ENCODE measurements around the gene KLK12. TPM values are rescaled to one million over a fixed set of nuclear protein-coding genes. Genes with fewer than 3 reads are reported as not detected.

Gene KLK12
- total RNA-seq, 1 experiment from 2014 or later = not detected

- no peak overlapping the region for H3K4me2 ChIP-seq (ENCODE audit: insufficient read depth, insufficient read length, low read length)
- WGBS (ENCODE audit: extremely low coverage, insufficient read length, low lambda C conversion rate) = no CpG with 5 or more reads among the region's 11 CpGs
- no peak overlapping the region for H2BK15ac ChIP-seq (ENCODE audit: low read depth, low read length)
- H3K23me2 ChIP-seq (ENCODE audit: insufficient read length, low read depth, low read length, poor library complexity, severe bottlenecking) = peaks cover 6% of the 10 kb centered on the region
- no peaks in the 10 kb centered on the region for H3K4me1 ChIP-seq (ENCODE audit: insufficient read depth, low read length)
- no peaks in the 10 kb centered on the region for H3K79me2 ChIP-seq (ENCODE audit: insufficient read depth, low read length)
- H2AK5ac ChIP-seq (ENCODE audit: insufficient read length, low read length) = no peak overlapping the region
- H3K14ac ChIP-seq (ENCODE audit: insufficient read depth, low read length) = no peak overlapping the region
- no peak for TF ChIP-seq CTCF (conservative IDR thresholded peaks at IDR 0.05)
- H3T11ph ChIP-seq (ENCODE audit: low read length) = no peak overlapping the region
- H3K9ac ChIP-seq (ENCODE audit: extremely low read depth, insufficient read length, low read length) = no peak overlapping the region
- H4K8ac ChIP-seq (replicated peaks; ENCODE audit: insufficient read length, low read depth, low read length) = no peak overlapping the region
- no peak overlapping the region for H2BK12ac ChIP-seq (ENCODE audit: insufficient read length, low read depth, low read length)
- DNase-seq = no peak
- Mint-ChIP-seq H3K27ac (no peak overlapping the region), H3K27me3 (ENCODE audit: low read depth) (peaks cover 26% of the 10 kb centered on the region), H3K9me3 (no peaks in the 10 kb centered on the region; a peak in 1 of 5 replicates), H3K4me1 (peaks cover 32 to 50% of the 10 kb centered on the region in 2 experiments), H3K4me3 (0 out of 5 replicates have a peak overlapping the region, but pooled peaks of 1 of the 2 experiments have one; percentile 4), H3K36me3 (ENCODE audit: insufficient read depth in 1 of 3, low read depth in 3 of 3) (no peaks in the 10 kb centered on the region)
- no peak overlapping the region for H3K56ac ChIP-seq (ENCODE audit: insufficient read length, low read depth, low read length)
- H3K79me1 ChIP-seq (ENCODE audit: insufficient read depth, low read depth, low read length, poor library complexity, severe bottlenecking) = no peaks in the 10 kb centered on the region
- no peak overlapping the region for H3K4ac ChIP-seq (ENCODE audit: low read depth, low read length)
- no peak overlapping the region for H3K18ac ChIP-seq (ENCODE audit: insufficient read length, low read depth, low read length)
- H4K91ac ChIP-seq (ENCODE audit: insufficient read length, low read depth, low read length) = no peak overlapping the region
- H3K27me3 ChIP-seq (ENCODE audit: insufficient read depth, low read length) = no peaks in the 10 kb centered on the region
- no peaks in the 10 kb centered on the region for H3K9me3 ChIP-seq (ENCODE audit: control insufficient read depth, low read depth, low read length)
- H4K20me1 ChIP-seq (ENCODE audit: control insufficient read depth, insufficient read depth, insufficient read length) = no peaks in the 10 kb centered on the region
- H4K5ac ChIP-seq (ENCODE audit: insufficient read length, low read depth, low read length) = no peak overlapping the region
- no peak overlapping the region for H2AFZ ChIP-seq (ENCODE audit: low read length)
- H3K27ac ChIP-seq (ENCODE audit: insufficient read length, low read depth, low read length) = no peak overlapping the region
- no peak overlapping the region for H3K23ac ChIP-seq (ENCODE audit: insufficient read length, low read depth, low read length)
- H2BK5ac ChIP-seq (ENCODE audit: insufficient read length, low read length) = no peak overlapping the region
- H2BK20ac ChIP-seq (ENCODE audit: low read depth, low read length, poor library complexity, severe bottlenecking) = no peak overlapping the region
- no peak overlapping the region for H2BK120ac ChIP-seq (ENCODE audit: low read depth, low read length, poor library complexity, severe bottlenecking)
Observed at GRCh38 chr19:51023946-51024345, 10.9 kb downstream of the KLK12 start.
